Testis (tissue), 2 donors: ENCODE measurements around the gene GSAP.

ENCODE experiments used
- POLR2A ChIP-seq: fragments of 450-650 bp; IDR thresholded peaks from one replicate; pipeline ENCODE4 v1.6.1; 2017; ENCODE audit warnings: antibody characterized with exemption, mild to moderate bottlenecking, moderate library complexity
- TF ChIP-seq, protein P1 (sequence below), 3 experiments: fragments of 450-650 bp in 2 of 3; fragments of 200-600 bp in 1 of 3; sonication (generic) in 1 of 3; IDR thresholded peaks; one replicate each; pipeline ENCODE4 v1.5.1; 2016 to 2019; ENCODE audit warnings: antibody characterized with exemption in 3 of 3, mild to moderate bottlenecking in 2 of 3, moderate library complexity in 1 of 3

DNA sequence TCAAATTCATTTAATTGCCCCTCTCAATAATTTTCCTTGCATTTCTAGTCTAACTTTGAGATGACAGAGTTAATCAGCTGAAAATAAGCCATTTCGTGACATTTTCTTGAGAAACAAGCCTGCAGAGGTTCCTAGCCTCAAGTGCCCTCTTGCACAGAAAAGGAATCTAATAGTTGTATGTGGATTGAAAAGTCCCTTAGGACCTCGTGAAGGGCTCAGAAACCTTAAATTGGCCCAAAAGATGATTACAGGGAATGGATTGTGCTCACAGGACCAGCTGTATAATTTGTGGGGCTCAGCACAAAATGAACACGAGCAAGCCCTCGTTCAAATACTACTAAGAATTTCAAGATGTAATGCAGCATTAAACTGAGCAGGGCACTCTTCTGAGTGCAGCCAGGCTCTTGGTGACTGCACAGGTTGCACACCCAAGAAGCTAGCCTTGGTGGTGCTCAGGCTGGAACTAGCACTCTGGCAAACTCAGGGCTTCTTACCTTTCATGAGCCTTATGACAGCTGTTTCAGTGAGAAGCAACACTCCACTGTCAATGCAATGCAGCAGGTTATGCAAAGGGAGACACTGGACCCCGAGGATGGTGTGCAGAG lies 102.2 kb downstream of the GSAP start:
- TF ChIP-seq POLR2A, result no peak
- TF ChIP-seq, protein P1, sequence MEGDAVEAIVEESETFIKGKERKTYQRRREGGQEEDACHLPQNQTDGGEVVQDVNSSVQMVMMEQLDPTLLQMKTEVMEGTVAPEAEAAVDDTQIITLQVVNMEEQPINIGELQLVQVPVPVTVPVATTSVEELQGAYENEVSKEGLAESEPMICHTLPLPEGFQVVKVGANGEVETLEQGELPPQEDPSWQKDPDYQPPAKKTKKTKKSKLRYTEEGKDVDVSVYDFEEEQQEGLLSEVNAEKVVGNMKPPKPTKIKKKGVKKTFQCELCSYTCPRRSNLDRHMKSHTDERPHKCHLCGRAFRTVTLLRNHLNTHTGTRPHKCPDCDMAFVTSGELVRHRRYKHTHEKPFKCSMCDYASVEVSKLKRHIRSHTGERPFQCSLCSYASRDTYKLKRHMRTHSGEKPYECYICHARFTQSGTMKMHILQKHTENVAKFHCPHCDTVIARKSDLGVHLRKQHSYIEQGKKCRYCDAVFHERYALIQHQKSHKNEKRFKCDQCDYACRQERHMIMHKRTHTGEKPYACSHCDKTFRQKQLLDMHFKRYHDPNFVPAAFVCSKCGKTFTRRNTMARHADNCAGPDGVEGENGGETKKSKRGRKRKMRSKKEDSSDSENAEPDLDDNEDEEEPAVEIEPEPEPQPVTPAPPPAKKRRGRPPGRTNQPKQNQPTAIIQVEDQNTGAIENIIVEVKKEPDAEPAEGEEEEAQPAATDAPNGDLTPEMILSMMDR (IDR thresholded peaks at IDR 0.05), result no peak
